Body of pancreas (tissue), 4 donors: Measurements from ENCODE around the gene KCNH8. TPM values are rescaled to one million over a fixed set of nuclear protein-coding genes. Genes with fewer than 3 reads are reported as not detected.

ENCODE experiments used
- ATAC-seq: fragments of 150-250 bp; one replicate; pipeline ENCODE4 v1.9.1; 2016
- DNase-seq, 4 donors: peaks; one replicate each; pipeline ENCODE4 v3.0.0-alpha.2; 2019
- H3K27ac ChIP-seq, 4 donors: fragments of 200-600 bp; sonication (generic); 1 replicate in 3 of 4; 2 replicates in 1 of 4; pipeline versions ENCODE4 v1.5.1 to v1.6.1; 2016 to 2019; ENCODE audit warnings: mild to moderate bottlenecking in 1 of 4, mixed read lengths in 1 of 4, moderate library complexity in 1 of 4
- H3K27me3 ChIP-seq, 2 donors: fragments of 200-600 bp; sonication (generic); one replicate each; pipeline ENCODE4 v1.6.0; 2016; ENCODE audit warnings: mild to moderate bottlenecking in 1 of 2
- H3K36me3 ChIP-seq, 2 donors: fragments of 200-600 bp; sonication (generic); replicated peaks in 1 of 2; 2 replicates each; pipeline ENCODE4 v1.5.1; 2016; ENCODE audit warnings: low read depth in 2 of 2; ENCODE audit not compliant: insufficient read depth in 1 of 2
- H3K4me1 ChIP-seq: fragments of 200-600 bp; sonication (generic); one replicate; pipeline ENCODE4 v1.6.0; 2016
- H3K4me3 ChIP-seq, 2 donors: fragments of 200-600 bp; sonication (generic); 1 replicate in 1 of 2; 2 replicates in 1 of 2; pipeline ENCODE4 v1.5.1; 2016 to 2019
- H3K9me3 ChIP-seq, 3 donors: fragments of 200-600 bp; sonication (generic); 1 replicate in 2 of 3; 2 replicates in 1 of 3; pipeline ENCODE4 v1.5.1; 2016
- POLR2A ChIP-seq, 3 donors: fragments of 450-650 bp; IDR thresholded peaks; one replicate each; pipeline ENCODE4 v1.6.1; 2016; ENCODE audit warnings: antibody characterized with exemption in 3 of 3, mild to moderate bottlenecking in 2 of 3
- WGBS, 2 donors: methylation state at CpG; one replicate each; pipeline ENCODE4 v1.1.5; 2017; 5-methylcytosine and 5-hydroxymethylcytosine counted together
- intact Hi-C: fragments of 100-400 bp; cut with DNase I; formaldehyde crosslinking; loops from one replicate; pipeline ENCODE4 v1.15.1; 2023
- total RNA-seq, 2 donors: library from RNA; depleted of rRNA; stranded (reverse); fragments of >200 nt; gene quantifications; one replicate each; pipeline ENCODE4 v1.1.0, GENCODE V29; 2016
- TF ChIP-seq, protein P1 (sequence below), 7 experiments: fragments of 450-650 bp in 4 of 7; fragments of 200-600 bp in 3 of 7; sonication (generic) in 3 of 7; IDR thresholded peaks; one replicate each; pipeline ENCODE4 v1.5.1; 2016 to 2019; ENCODE audit warnings: antibody characterized with exemption in 7 of 7

Gene KCNH8
- total RNA-seq, 2 donors from 2014 or later, result 2.3 TPM

DNA sequence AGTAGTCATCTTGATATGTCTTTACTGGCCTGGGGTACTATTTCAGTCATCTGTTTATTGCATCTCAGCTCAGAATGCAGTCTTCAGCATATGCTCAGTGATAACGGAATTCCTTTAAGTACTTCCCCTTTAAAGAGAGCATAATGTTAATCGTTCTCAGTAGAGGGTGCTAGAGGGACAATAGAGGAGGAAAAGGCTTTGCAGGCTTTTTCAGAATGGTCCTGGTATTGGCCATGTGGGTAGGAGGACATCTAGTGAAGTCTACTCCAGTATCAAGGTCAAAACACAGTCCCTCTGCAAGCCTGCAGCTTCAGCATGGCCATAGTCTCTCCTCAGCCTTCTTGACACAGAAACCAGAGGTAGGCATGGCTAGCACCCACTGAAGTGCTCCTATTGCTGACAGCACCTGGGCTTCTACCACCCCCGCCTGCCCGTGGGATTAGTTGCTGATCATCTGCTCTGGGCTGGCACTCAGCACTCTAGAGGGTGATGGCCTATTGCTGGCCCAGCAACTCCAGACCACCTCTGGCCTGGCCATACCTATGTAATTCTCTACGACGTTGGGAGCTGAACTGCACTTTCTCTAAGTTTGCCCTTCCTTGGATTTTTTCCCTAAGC lies 65.4 kb downstream of the KCNH8 start:
- intact Hi-C loops, result no loop called here
- Histone ChIP-seq H3K27me3 (no peaks in the 10 kb centered on the region), H3K27ac (no peak overlapping the region), H3K36me3 (no peaks in the 10 kb centered on the region), H3K4me3 (no peak overlapping the region), H3K9me3 (no peaks in the 10 kb centered on the region), H3K4me1 (peaks cover 11% of the 10 kb centered on the region)
- WGBS, 2 donors, result 73 to 79% methylated on average over 4 to 6 of the region's 6 CpGs
- no peak for DNase-seq
- no peak for TF ChIP-seq POLR2A (IDR thresholded peaks at IDR 0.05)
- TF ChIP-seq, protein P1, sequence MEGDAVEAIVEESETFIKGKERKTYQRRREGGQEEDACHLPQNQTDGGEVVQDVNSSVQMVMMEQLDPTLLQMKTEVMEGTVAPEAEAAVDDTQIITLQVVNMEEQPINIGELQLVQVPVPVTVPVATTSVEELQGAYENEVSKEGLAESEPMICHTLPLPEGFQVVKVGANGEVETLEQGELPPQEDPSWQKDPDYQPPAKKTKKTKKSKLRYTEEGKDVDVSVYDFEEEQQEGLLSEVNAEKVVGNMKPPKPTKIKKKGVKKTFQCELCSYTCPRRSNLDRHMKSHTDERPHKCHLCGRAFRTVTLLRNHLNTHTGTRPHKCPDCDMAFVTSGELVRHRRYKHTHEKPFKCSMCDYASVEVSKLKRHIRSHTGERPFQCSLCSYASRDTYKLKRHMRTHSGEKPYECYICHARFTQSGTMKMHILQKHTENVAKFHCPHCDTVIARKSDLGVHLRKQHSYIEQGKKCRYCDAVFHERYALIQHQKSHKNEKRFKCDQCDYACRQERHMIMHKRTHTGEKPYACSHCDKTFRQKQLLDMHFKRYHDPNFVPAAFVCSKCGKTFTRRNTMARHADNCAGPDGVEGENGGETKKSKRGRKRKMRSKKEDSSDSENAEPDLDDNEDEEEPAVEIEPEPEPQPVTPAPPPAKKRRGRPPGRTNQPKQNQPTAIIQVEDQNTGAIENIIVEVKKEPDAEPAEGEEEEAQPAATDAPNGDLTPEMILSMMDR (IDR thresholded peaks at IDR 0.05), result no peak
- ATAC-seq, result no peak

DNA sequence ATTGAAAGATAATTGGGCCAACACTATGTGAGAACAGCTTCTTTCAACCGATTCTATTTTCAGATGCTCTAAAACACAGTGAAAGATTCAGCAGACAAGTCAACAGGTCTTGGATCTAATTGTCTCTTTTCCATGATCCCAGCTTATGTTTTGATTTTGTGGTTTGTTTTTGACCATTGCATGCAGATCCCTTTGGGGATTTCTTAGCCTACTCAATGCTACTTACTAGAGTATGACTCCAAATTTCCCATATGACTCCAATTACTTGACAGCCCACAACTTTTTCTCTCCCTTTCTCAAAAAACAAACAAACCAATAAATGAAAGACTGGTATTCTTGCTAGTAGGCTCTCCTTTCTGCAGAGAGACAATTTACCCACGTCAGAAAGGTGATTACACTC lies 67.1 kb downstream of the KCNH8 start:
- H3K27me3 ChIP-seq, result no peaks in the 10 kb centered on the region
- H3K36me3 ChIP-seq, result no peaks in the 10 kb centered on the region
- intact Hi-C loops, result no loop called here
- TF ChIP-seq, protein P1 (IDR thresholded peaks at IDR 0.05), result no peak
- TF ChIP-seq POLR2A (IDR thresholded peaks at IDR 0.05), result no peak
- WGBS, 2 donors, result 81% methylated on average over 2 of the region's 2 CpGs
- no peak for ATAC-seq
- H3K4me1 ChIP-seq, result peaks cover 11% of the 10 kb centered on the region
- no peaks in the 10 kb centered on the region for H3K9me3 ChIP-seq
- no peak overlapping the region for H3K27ac ChIP-seq
- no peak overlapping the region for H3K4me3 ChIP-seq
- DNase-seq, result no peak

DNA sequence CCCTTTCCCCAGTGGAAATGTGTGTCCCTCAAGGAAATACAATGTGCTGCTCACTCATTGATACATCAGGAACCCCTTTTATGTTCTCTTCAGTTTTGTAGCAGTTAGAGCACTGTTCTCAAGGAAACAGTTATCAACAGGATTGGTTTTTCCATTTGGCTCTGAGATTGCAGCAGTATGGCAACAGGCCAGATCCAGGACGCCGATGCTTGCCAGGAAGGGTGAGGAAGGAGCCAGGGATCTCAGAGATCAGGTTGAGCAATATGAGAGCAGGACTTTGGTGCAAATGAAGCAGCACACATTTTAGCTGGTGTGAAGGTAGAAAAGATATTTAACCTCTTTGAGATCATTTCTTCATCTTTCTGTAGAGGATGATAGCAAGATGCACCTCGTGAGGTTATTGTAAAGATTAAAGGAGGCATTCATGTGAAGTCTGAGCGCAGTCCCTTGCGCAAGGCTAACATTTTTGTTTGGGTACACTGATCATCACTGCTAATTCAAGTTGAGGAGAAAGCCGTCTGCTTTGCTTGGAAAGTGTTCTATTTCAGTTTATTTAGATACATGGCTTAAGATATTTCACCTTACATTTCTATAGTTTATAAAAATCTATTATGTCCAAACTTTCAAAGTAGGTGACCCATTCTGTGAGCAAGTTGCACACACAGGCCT lies 68.5 kb downstream of the KCNH8 start:
- Histone ChIP-seq H3K36me3 (no peaks in the 10 kb centered on the region), H3K27ac (no peak overlapping the region), H3K9me3 (no peaks in the 10 kb centered on the region), H3K4me1 (peaks cover 11% of the 10 kb centered on the region), H3K27me3 (no peaks in the 10 kb centered on the region), H3K4me3 (no peak overlapping the region)
- TF ChIP-seq POLR2A (IDR thresholded peaks at IDR 0.05), result no peak
- TF ChIP-seq, protein P1 (IDR thresholded peaks at IDR 0.05), result no peak
- ATAC-seq (peak; percentile 89), DNase-seq (peak; percentile 77 to 80 (median 78))
- intact Hi-C loops, result no loop called here
- WGBS, 2 donors, result 44 to 48% methylated on average over 6 of the region's 6 CpGs

DNA sequence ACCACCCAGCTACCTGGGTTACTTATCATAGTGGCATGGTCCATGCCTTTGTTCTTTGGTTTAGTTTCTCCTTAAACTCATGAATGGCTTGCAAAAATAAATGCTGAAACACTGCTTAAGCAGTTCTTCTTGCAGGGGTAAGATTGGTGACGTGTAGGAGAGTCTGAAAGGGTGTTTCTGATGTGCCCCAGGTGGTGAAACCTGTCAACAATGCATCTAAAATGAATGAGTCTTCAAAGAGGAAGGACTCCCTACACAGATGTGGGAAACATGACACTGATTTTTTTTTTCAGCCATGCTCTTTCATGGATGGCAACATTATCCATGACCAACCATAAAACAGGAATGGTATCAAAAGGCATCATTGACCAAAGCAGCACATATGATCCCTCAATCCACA lies 72.0 kb downstream of the KCNH8 start:
- intact Hi-C loops, result no loop called here
- no peak for ATAC-seq
- H3K9me3 ChIP-seq, result no peaks in the 10 kb centered on the region
- 78 to 79% methylated on average over 1 of the region's 1 CpG for WGBS, 2 donors
- H3K27me3 ChIP-seq, result no peaks in the 10 kb centered on the region
- no peak for TF ChIP-seq POLR2A (IDR thresholded peaks at IDR 0.05)
- TF ChIP-seq, protein P1 (IDR thresholded peaks at IDR 0.05), result no peak
- no peak overlapping the region for H3K27ac ChIP-seq
- H3K4me1 ChIP-seq, result peaks cover 11% of the 10 kb centered on the region
- no peak overlapping the region for H3K4me3 ChIP-seq
- H3K36me3 ChIP-seq, result no peaks in the 10 kb centered on the region
- no peak for DNase-seq

DNA sequence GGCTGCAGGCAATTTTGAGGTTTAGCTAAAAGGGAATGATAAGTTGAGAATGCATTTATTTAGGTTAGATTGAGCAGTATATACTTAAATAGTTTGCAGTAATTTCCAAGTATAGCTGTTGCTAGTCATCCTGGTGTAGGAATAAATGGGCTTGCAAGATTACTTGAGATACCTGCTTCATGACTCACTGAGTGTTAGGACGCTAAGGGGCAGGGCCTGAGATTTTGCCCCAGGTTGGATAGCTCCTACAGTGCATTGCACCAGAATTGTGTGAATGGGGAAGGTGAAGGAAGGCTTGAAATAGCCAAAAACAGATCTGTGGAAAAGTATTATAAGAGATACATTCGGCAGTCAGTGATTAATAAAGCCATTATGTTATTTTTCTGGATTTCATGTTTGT lies 72.8 kb downstream of the KCNH8 start:
- no peaks in the 10 kb centered on the region for H3K9me3 ChIP-seq
- DNase-seq (no peak), ATAC-seq (no peak)
- TF ChIP-seq, protein P1 (IDR thresholded peaks at IDR 0.05), result no peak
- TF ChIP-seq POLR2A (IDR thresholded peaks at IDR 0.05), result no peak
- no peak overlapping the region for H3K4me3 ChIP-seq
- no peaks in the 10 kb centered on the region for H3K36me3 ChIP-seq
- intact Hi-C loops, result no loop called here
- no peaks in the 10 kb centered on the region for H3K27me3 ChIP-seq
- H3K27ac ChIP-seq, result no peak overlapping the region
- WGBS, 2 donors, result 68 to 89% methylated on average over 2 of the region's 2 CpGs
- peaks cover 10% of the 10 kb centered on the region for H3K4me1 ChIP-seq
